Measurements from ENCODE around the gene COPE.

COPE gene

DNA sequence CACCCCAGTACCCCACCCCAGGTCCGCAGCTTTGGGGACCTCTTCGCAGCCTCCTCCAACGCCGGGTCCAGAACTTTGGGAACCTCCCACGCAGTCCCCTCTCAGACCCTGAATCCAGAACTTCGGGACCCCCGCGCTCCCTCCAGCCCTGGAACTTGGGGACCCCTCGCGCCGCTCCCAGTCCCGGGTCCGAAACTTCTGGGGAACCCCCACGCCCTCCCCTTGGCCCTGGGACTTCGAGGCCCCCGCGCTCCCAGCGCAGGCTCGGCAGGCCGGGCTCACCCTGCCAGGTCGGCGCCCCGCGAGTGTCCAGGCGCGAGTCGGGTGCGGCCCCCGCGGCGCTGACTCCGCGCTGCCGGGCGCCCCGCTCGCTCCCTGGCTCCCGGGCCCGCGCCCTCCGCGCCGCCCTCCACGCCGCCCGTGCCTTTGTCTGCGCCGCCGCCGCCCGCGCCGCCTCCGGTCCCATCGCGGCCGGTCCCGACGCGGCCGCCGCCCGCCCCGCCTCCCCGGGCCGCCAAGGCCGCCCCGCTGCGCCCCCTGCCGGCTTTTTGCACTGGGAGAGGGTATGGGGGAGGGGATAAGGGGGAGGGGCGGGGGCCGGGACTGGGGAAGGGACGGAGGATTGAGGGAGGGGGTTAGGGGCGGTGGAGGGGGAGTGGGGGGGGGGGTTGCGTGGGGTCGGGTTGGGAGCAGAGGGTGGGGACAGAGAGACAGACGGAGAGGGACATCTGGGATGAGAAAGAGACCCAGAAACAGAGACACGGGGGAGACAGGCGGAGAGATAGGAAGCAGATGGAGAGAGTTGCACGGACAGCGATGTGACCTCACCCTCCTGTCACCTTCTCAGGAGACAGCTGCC is 21.8 kb upstream of the COPE start, which contains the start of gene HOMER3:
Gene HOMER3 (minus strand): TSS at position 449 of the 859 bp plus-strand sequence. CDS start 2,235 bp downstream, outside the sequence.
- TF ChIP-seq FOXP2 (optimal IDR thresholded peaks at IDR 0.05; ENCODE audit: borderline replicate concordance, extremely low read depth, extremely low read length, insufficient read depth) = peak; percentile 12
- TF ChIP-seq POLR2AphosphoS5 (IDR thresholded peaks at IDR 0.05; ENCODE audit: low read depth, low read length) = no peak
- TF ChIP-seq TAF1 (IDR thresholded peaks at IDR 0.05; ENCODE audit: borderline replicate concordance, insufficient read depth, low read length) = no peak
- no peak for TF ChIP-seq SIN3A (IDR thresholded peaks at IDR 0.05; ENCODE audit: borderline replicate concordance, insufficient read depth, low read length)
- TF ChIP-seq, protein P1, sequence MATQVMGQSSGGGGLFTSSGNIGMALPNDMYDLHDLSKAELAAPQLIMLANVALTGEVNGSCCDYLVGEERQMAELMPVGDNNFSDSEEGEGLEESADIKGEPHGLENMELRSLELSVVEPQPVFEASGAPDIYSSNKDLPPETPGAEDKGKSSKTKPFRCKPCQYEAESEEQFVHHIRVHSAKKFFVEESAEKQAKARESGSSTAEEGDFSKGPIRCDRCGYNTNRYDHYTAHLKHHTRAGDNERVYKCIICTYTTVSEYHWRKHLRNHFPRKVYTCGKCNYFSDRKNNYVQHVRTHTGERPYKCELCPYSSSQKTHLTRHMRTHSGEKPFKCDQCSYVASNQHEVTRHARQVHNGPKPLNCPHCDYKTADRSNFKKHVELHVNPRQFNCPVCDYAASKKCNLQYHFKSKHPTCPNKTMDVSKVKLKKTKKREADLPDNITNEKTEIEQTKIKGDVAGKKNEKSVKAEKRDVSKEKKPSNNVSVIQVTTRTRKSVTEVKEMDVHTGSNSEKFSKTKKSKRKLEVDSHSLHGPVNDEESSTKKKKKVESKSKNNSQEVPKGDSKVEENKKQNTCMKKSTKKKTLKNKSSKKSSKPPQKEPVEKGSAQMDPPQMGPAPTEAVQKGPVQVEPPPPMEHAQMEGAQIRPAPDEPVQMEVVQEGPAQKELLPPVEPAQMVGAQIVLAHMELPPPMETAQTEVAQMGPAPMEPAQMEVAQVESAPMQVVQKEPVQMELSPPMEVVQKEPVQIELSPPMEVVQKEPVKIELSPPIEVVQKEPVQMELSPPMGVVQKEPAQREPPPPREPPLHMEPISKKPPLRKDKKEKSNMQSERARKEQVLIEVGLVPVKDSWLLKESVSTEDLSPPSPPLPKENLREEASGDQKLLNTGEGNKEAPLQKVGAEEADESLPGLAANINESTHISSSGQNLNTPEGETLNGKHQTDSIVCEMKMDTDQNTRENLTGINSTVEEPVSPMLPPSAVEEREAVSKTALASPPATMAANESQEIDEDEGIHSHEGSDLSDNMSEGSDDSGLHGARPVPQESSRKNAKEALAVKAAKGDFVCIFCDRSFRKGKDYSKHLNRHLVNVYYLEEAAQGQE (IDR thresholded peaks at IDR 0.05; ENCODE audit: insufficient read depth in 1 of 2, low read depth in 2 of 2, low read length in 2 of 2) = no peak

- no peak for TF ChIP-seq POLR2AphosphoS5 (IDR thresholded peaks at IDR 0.05; ENCODE audit: low read depth, low read length)
- no peak for TF ChIP-seq TAF1 (IDR thresholded peaks at IDR 0.05; ENCODE audit: borderline replicate concordance, insufficient read depth, low read length)
- TF ChIP-seq, protein P1 (IDR thresholded peaks at IDR 0.05; ENCODE audit: insufficient read depth in 1 of 2, low read depth in 2 of 2, low read length in 2 of 2) = no peak
- TF ChIP-seq SIN3A (IDR thresholded peaks at IDR 0.05; ENCODE audit: borderline replicate concordance, insufficient read depth, low read length) = no peak
- no peak for TF ChIP-seq FOXP2 (optimal IDR thresholded peaks at IDR 0.05; ENCODE audit: borderline replicate concordance, extremely low read depth, extremely low read length, insufficient read depth)
Measured at GRCh38 chr19:18939922-18940768, 21.0 kb upstream of the COPE start.

GRCh38 chr19:18939163-18939562 is 20.0 kb upstream of the COPE start:
- TF ChIP-seq TAF1 (IDR thresholded peaks at IDR 0.05; ENCODE audit: borderline replicate concordance, insufficient read depth, low read length) (no peak), SIN3A (IDR thresholded peaks at IDR 0.05; ENCODE audit: borderline replicate concordance, insufficient read depth, low read length) (no peak), POLR2AphosphoS5 (IDR thresholded peaks at IDR 0.05; ENCODE audit: low read depth, low read length) (no peak), FOXP2 (optimal IDR thresholded peaks at IDR 0.05; ENCODE audit: borderline replicate concordance, extremely low read depth, extremely low read length, insufficient read depth) (no peak)
- TF ChIP-seq, protein P1 (IDR thresholded peaks at IDR 0.05; ENCODE audit: insufficient read depth in 1 of 2, low read depth in 2 of 2, low read length in 2 of 2) = no peak

DNA sequence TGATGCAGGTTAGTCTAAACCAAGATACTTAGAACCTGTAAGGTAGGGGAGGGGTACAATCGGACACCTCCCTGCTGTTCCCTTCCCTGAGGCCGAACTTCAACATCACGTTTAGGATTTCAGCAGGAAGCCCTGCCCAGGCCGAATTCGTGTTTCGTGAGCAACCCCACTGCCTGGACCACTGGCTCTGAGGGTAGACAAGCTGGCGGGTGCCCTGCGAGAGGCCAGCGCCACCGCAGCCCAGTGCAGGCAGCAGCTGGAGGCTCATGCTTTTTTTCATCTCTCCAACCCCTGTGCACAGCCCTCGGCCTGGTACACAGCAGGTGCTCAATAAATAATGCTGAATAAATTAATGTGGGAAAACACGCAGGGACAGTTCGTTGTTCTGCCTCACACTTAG is 14.1 kb upstream of the COPE start:
- TF ChIP-seq FOXP2 (optimal IDR thresholded peaks at IDR 0.05; ENCODE audit: borderline replicate concordance, extremely low read depth, extremely low read length, insufficient read depth) (no peak), SIN3A (IDR thresholded peaks at IDR 0.05; ENCODE audit: borderline replicate concordance, insufficient read depth, low read length) (no peak), TAF1 (IDR thresholded peaks at IDR 0.05; ENCODE audit: borderline replicate concordance, insufficient read depth, low read length) (no peak), POLR2AphosphoS5 (IDR thresholded peaks at IDR 0.05; ENCODE audit: low read depth, low read length) (no peak)
- TF ChIP-seq, protein P1 (IDR thresholded peaks at IDR 0.05; ENCODE audit: insufficient read depth in 1 of 2, low read depth in 2 of 2, low read length in 2 of 2) = no peak
